SK-N-MC (cell line): ENCODE data around the gene BMI1.

ENCODE experiments used
- DNase-seq: peaks from one replicate; pipeline ENCODE4 v3.0.0-alpha.2; 2011; ENCODE audit warnings: low read depth, low spot score
- H3K27ac ChIP-seq: fragments of 200-600 bp; sonication (generic); 2 replicates; pipeline ENCODE4 v1.5.1; 2016; ENCODE audit warnings: mixed run types
- H3K36me3 ChIP-seq: fragments of 200-600 bp; sonication (generic); 2 replicates; pipeline ENCODE4 v1.6.1; 2017; ENCODE audit warnings: antibody characterized with exemption, low read length, mixed read lengths; ENCODE audit not compliant: insufficient read depth
- H3K4me3 ChIP-seq: fragments of 200-600 bp; sonication (generic); 2 replicates; pipeline ENCODE4 v1.5.1; 2016
- H3K9ac ChIP-seq: fragments of 200-600 bp; sonication (generic); 2 replicates; pipeline ENCODE4 v1.8.0; 2017; ENCODE audit warnings: mixed run types, mixed read lengths; ENCODE audit not compliant: insufficient read length
- H3K9me3 ChIP-seq: fragments of 200-600 bp; sonication (generic); 2 replicates; pipeline ENCODE4 v1.6.1; 2017; ENCODE audit warnings: low read depth, mild to moderate bottlenecking, antibody characterized with exemption, low read length, moderate library complexity, mixed read lengths
- EZH2 ChIP-seq: fragments of 200-600 bp; sonication (generic); IDR thresholded peaks from one replicate; pipeline ENCODE4 v1.6.1; 2017; ENCODE audit warnings: antibody characterized with exemption
- FOXP2 ChIP-seq: optimal IDR thresholded peaks from 2 replicates; pipeline ENCODE3; 2011; ENCODE audit warnings: mild to moderate bottlenecking, moderate library complexity; ENCODE audit not compliant: insufficient read depth; ENCODE audit errors: extremely low read length, control extremely low read depth
- POLR2AphosphoS5 ChIP-seq: IDR thresholded peaks from 2 replicates; pipeline ENCODE4 v1.6.1; 2012; ENCODE audit warnings: mild to moderate bottlenecking, low read depth, low read length, borderline replicate concordance

Gene BMI1

DNA sequence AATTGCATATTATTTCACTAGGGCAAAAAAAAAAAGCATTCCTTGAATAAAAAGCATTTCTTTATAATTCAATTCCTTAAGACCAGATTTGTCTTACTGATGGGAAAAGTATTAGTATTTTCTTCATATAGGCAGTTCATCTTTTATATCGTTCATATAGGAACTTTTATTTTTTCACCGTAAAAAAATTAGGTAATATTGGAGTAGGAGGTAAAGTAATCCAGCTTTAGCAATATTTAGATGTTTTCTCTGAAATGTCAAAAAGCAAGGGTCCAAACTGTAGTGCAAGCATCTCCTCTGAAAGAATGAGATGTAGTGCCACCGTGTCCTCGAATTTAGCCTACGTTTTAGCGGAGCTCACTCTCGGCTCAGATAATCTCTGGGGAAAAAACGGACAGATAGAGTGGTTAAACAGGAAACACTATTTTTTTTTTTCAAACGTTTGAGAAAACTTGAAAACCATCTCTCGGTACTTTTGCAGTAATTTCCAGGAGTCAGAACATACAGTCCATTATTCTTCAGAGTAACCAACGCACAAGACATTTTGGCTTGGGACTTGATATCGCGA is 18.9 kb downstream of the BMI1 start:
- peak overlapping the region; percentile 87 for H3K9ac ChIP-seq
- TF ChIP-seq FOXP2 = no peak
- no peak for TF ChIP-seq EZH2
- no peak for TF ChIP-seq POLR2AphosphoS5
- H3K36me3 ChIP-seq = no peaks in the 10 kb centered on the region
- no peaks in the 10 kb centered on the region for H3K9me3 ChIP-seq
- DNase-seq = no peak
- 0 out of 2 replicates have a peak overlapping the region, but pooled peaks have one; percentile 25 for H3K27ac ChIP-seq
- H3K4me3 ChIP-seq = peak overlapping the region; percentile 84

DNA sequence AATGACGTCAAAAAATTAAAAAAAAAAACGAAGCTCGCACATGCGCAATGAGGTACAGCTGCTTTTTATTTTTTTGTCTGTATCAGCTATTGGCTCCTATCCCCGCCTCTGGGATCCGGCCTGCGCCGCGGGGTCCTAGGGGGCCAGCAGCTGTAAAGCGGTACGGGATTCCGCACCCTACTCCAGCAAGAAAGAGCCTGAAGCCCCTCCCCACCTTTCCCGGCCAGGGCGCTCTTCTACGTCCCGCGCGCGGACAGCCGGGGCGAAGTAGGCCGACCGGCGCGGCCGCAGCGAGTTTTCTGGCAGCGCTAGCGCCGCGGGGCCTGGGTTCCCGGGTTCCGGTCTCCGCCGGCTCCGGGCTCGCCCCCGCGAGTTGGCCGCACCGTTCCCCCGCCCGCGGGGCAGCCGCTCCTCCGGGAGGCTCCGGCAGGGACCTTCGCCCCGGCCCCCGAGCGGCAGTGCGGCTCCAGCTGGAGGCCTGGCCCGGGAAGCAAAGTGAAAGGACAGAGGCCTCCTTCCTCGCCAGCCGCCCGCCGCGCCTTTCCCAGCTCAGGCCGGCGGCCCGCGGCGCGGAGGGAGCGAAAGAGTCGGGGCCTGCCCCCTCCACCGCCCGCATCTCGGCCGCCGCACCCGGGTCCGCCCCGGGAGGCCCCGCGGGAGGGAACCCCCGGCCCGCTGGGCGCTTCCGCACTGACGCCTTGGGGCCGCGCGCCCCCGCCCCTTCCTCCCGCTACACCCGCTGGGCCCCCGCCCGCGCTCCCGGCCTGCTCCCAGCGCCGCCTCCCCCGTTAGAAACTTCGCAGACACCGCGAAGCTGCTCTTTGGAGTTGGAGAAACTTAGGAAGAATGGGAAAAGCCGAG is 19.7 kb downstream of the BMI1 start:
- H3K4me3 ChIP-seq = peak overlapping the region; percentile 84
- H3K27ac ChIP-seq = peak overlapping the region; percentile 62; the same call in 1 of the 2 replicates
- TF ChIP-seq FOXP2 (no peak), POLR2AphosphoS5 (peak; percentile 63)
- peak; percentile 73 for DNase-seq
- H3K9ac ChIP-seq = peak overlapping the region; percentile 87
- no peaks in the 10 kb centered on the region for H3K9me3 ChIP-seq
- H3K36me3 ChIP-seq = no peaks in the 10 kb centered on the region

DNA sequence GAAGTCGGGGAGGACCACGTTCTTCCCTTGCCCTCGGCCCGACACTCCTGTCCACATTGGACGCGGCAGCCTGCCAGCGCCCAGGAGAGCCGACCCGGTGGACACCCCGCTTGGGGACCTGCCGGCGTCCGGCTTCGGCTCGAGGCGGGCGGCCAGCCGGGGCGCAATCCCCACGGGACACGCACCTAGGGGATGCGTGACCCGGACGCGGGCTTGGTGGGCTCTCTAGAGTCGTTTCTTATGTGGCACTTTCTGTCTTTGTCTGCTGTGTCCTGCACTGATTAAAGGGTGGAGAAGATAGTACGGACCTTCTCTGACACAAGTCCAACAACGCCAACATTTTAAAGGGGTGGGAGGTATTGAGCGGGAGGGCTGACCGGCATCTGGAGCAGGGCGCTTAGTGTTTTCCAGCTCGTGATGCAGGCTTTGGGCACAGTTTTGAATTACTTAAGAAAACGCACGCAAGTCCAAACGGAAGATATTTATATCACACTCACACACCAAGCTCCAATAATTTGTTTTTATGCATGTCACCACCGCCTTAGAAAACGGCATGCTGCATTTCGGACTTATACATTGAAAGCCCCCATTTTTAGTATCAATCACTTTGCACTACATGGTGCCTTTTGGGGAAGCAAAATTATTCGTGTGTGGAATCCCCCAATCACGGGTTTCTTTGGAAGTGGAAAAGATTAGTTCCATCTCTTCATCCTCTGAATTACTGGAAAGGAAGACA is 20.5 kb downstream of the BMI1 start:
- Histone ChIP-seq H3K27ac (no peak overlapping the region), H3K9ac (peak overlapping the region; percentile 87), H3K36me3 (no peaks in the 10 kb centered on the region), H3K4me3 (peak overlapping the region; percentile 84), H3K9me3 (no peaks in the 10 kb centered on the region)
- TF ChIP-seq FOXP2 (no peak), EZH2 (no peak), POLR2AphosphoS5 (no peak)
- DNase-seq = no peak

DNA sequence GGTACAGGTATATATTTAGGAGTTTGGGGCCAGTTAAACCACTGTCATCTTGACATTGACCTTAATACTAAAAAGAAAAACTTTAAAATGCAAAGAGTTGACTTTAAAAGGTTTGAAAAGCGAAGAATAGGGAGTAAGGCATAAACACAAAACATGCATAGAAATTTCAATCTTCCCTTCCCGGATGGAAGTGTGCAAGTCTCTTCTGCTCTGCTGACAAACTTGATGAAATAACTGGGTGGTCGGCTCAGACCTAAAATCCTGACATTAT is 21.0 kb downstream of the BMI1 start:
- Histone ChIP-seq H3K9ac (no peak overlapping the region), H3K4me3 (no peak overlapping the region), H3K36me3 (no peaks in the 10 kb centered on the region), H3K27ac (no peak overlapping the region), H3K9me3 (no peaks in the 10 kb centered on the region)
- no peak for TF ChIP-seq EZH2
- TF ChIP-seq FOXP2 = no peak
- no peak for TF ChIP-seq POLR2AphosphoS5
- no peak for DNase-seq

DNA sequence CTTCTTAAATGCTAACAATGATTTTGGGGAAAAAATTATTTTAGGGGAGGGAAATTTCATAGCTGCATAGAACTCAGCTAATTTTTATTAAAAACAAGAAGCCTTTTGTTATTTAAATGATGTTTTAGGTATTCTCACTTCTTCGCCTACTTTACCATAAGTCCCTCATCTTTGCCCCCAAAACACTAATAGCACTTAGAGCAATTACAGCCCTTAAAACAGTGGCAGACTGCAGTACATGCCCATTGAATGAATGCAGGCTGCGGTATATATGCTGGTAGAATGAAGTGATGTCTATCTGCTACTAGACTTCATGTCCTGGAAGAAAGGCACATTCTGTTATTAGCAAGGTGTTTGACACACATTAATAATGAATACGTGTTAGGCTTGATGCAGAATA is 21.5 kb downstream of the BMI1 start:
- TF ChIP-seq EZH2 = no peak
- TF ChIP-seq POLR2AphosphoS5 = no peak
- no peak for TF ChIP-seq FOXP2
- H3K9ac ChIP-seq = no peak overlapping the region
- H3K9me3 ChIP-seq = no peaks in the 10 kb centered on the region
- no peak overlapping the region for H3K27ac ChIP-seq
- no peak overlapping the region for H3K4me3 ChIP-seq
- DNase-seq = no peak
- no peaks in the 10 kb centered on the region for H3K36me3 ChIP-seq

DNA sequence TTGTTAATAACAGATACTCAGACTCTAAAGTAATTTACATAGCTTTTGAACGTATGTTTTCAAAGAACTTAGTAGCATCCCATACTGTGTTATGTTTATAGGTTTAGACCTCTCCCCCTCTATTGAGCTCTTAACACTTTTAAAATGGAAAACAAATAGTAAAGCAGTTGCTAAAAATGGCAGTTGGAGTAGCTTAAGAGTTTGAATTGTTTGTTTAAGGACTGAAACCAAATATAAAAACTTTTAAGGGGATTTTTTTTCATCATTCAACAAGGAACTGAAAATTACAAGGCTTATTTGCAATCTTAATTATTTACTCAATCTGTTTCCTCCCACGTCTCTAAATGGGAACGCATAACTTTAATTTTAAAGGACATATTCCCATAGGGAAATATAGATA is 22.8 kb downstream of the BMI1 start:
- TF ChIP-seq EZH2 = no peak
- Histone ChIP-seq H3K9ac (no peak overlapping the region), H3K9me3 (no peaks in the 10 kb centered on the region), H3K4me3 (no peak overlapping the region), H3K27ac (no peak overlapping the region), H3K36me3 (no peaks in the 10 kb centered on the region)
- DNase-seq = no peak

DNA sequence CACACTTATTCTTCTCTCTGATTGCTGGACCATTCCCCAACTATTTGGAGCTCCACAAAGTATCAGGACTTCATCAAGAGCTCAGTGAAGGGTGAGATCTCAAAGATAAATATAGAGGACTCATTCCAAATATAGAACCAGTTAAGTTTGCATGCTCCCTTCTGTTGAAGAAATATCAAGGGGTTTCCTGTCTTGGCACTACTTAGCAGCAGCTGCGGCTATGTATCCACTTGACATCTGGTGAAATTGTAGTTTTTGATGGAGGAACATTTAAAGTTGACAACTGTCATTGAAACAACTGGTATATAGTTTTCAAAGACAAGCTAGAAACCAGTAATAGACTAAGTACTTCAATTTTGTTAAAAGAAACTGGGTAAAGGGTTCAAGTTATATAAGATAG is 23.4 kb downstream of the BMI1 start:
- no peak for TF ChIP-seq FOXP2
- no peak for TF ChIP-seq EZH2
- no peak for TF ChIP-seq POLR2AphosphoS5
- no peak overlapping the region for H3K9ac ChIP-seq

DNA sequence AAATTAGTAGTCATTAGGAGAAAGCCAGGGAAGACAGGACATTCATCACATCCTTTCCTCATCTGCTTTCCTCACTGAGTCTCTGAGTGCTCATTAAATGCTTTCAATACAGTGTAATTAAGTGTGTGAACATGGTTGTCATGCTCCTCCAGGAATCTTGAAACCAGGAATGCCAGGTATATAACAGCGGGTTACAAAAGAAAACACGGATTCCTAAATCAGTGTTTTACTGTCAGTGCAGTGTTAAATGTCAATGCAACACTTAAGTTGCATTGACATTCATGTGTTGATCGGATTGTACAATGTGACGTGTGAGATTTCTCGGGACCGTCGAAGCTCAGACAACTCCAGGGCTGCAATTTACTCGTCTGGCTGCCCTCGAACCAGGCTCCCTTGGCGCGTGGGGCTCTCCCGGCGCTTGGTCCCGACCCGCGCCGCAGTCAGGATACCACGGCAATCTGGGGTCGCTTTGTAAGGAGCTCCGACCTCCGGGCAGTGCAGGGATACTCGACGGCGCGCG is 23.9 kb downstream of the BMI1 start:
- Histone ChIP-seq H3K9ac (no peak overlapping the region), H3K36me3 (no peaks in the 10 kb centered on the region), H3K27ac (no peak overlapping the region), H3K9me3 (no peaks in the 10 kb centered on the region), H3K4me3 (no peak overlapping the region)
- DNase-seq = no peak
- no peak for TF ChIP-seq EZH2
- TF ChIP-seq FOXP2 = no peak
- no peak for TF ChIP-seq POLR2AphosphoS5

More for the DNA sequence above, 23.4 kb downstream of the BMI1 start:
- H3K4me3 ChIP-seq = no peak overlapping the region
- DNase-seq = no peak
- no peak overlapping the region for H3K27ac ChIP-seq
- no peaks in the 10 kb centered on the region for H3K36me3 ChIP-seq
- no peaks in the 10 kb centered on the region for H3K9me3 ChIP-seq
